ENCODE results near the gene CLBA1. TPM values are rescaled to one million over a fixed set of nuclear protein-coding genes. Genes with fewer than 3 reads are reported as not detected.

Gene CLBA1
- total RNA-seq, 1 experiment from 2014 or later = 14.3 TPM

DNA sequence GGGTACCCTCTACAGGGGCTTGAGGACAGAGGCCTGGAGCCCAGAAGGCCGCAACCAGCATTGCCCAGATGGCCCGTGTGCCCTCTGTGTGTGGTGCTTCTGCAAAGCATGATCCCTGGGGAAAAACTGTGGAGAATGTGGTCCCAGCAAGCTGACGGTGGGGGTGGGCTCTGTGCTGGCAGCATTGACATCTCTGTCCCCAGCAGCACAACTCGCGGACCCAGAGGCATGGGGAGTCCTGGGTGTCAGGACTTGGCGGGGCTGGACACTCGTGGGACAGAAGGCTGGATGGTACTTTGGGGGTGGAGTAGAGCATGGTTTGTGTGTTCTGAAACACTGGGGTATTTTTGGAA lies 4.3 kb downstream of the CLBA1 start:
- H3K27me3 ChIP-seq (replicated peaks; ENCODE audit: insufficient read depth, low read depth, low read length, poor library complexity) = no peaks in the 10 kb centered on the region
- no peak for DNase-seq (ENCODE audit: low spot score)
- H3K27ac ChIP-seq (ENCODE audit: low read depth, low read length, poor library complexity, severe bottlenecking) = no peak overlapping the region
- H3K36me3 ChIP-seq (ENCODE audit: insufficient read depth, low read length, poor library complexity, severe bottlenecking) = peaks cover 3% of the 10 kb centered on the region
- H3K4me3 ChIP-seq (ENCODE audit: low read depth, low read length, poor library complexity, severe bottlenecking) = no peak overlapping the region
- CTCF ChIA-PET = no interaction called here
- POLR2A ChIA-PET (ENCODE audit: low non-redundant PET) = no interaction called here
- no peaks in the 10 kb centered on the region for H3K4me1 ChIP-seq (ENCODE audit: insufficient read depth, low read length, poor library complexity, severe bottlenecking)
- intact Hi-C loops (cut with micrococcal nuclease; ENCODE audit: unreplicated experiment) = no loop called here
- no peak for TF ChIP-seq EZH2 (IDR thresholded peaks at IDR 0.05; ENCODE audit: borderline replicate concordance, low read depth, low read length, poor library complexity, severe bottlenecking)
- TF ChIP-seq, protein P1, sequence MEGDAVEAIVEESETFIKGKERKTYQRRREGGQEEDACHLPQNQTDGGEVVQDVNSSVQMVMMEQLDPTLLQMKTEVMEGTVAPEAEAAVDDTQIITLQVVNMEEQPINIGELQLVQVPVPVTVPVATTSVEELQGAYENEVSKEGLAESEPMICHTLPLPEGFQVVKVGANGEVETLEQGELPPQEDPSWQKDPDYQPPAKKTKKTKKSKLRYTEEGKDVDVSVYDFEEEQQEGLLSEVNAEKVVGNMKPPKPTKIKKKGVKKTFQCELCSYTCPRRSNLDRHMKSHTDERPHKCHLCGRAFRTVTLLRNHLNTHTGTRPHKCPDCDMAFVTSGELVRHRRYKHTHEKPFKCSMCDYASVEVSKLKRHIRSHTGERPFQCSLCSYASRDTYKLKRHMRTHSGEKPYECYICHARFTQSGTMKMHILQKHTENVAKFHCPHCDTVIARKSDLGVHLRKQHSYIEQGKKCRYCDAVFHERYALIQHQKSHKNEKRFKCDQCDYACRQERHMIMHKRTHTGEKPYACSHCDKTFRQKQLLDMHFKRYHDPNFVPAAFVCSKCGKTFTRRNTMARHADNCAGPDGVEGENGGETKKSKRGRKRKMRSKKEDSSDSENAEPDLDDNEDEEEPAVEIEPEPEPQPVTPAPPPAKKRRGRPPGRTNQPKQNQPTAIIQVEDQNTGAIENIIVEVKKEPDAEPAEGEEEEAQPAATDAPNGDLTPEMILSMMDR (conservative IDR thresholded peaks at IDR 0.05; ENCODE audit: low read depth, low read length) = no peak
- no TSS peak for BruUV-seq (replicated peaks)
- no peaks in the 10 kb centered on the region for H3K9me3 ChIP-seq (ENCODE audit: low read depth, low read length, poor library complexity, severe bottlenecking)

DNA sequence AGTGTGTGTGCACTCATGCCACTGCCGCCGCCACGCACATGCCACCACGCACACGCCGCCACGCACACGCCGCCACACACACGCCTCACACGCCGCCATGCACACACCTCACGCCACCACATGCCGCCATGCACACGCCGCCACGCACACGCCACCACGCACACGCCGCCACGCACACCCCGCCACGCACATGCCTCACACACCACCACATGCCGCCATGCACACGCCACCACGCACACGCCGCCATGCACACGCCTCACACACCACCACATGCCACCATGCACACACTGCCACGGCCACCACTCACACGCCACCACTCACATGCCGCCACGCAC lies 6.3 kb downstream of the CLBA1 start:
- Histone ChIP-seq H3K4me1 (ENCODE audit: insufficient read depth, low read length, poor library complexity, severe bottlenecking) (no peaks in the 10 kb centered on the region), H3K4me3 (ENCODE audit: low read depth, low read length, poor library complexity, severe bottlenecking) (no peak overlapping the region), H3K9me3 (ENCODE audit: low read depth, low read length, poor library complexity, severe bottlenecking) (no peaks in the 10 kb centered on the region), H3K27ac (ENCODE audit: low read depth, low read length, poor library complexity, severe bottlenecking) (no peak overlapping the region), H3K27me3 (replicated peaks; ENCODE audit: insufficient read depth, low read depth, low read length, poor library complexity) (no peaks in the 10 kb centered on the region), H3K36me3 (ENCODE audit: insufficient read depth, low read length, poor library complexity, severe bottlenecking) (peaks cover 3% of the 10 kb centered on the region)
- intact Hi-C loops (cut with micrococcal nuclease; ENCODE audit: unreplicated experiment) = no loop called here
- DNase-seq (ENCODE audit: low spot score) = no peak
- CTCF ChIA-PET = no interaction called here
- TF ChIP-seq, protein P1 (conservative IDR thresholded peaks at IDR 0.05; ENCODE audit: low read depth, low read length) = no peak
- no peak for TF ChIP-seq EZH2 (IDR thresholded peaks at IDR 0.05; ENCODE audit: borderline replicate concordance, low read depth, low read length, poor library complexity, severe bottlenecking)
- no TSS peak for BruUV-seq (replicated peaks)
- POLR2A ChIA-PET (ENCODE audit: low non-redundant PET) = no interaction called here

DNA sequence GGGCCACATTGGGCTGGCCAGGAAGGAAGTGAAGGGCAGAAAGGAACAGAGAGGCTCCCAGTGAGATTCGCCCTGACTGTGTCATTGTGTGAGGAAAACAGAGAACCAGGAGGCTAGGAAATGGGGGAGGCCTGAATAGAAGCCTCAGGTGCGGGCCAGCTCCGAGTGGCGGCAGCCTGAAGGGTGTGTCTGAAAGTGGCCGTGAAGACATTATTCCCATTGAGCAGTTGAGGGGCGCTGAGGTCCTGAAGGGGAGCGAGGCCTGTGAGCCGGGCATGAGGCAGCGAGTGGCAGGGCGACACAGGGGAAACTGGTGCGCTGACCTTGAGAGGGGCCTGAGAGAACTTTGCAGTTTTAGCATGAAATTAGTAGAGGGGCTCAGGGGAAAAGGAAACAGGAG lies 6.9 kb downstream of the CLBA1 start:
- no TSS peak for BruUV-seq (replicated peaks)
- H3K36me3 ChIP-seq (ENCODE audit: insufficient read depth, low read length, poor library complexity, severe bottlenecking) = peaks cover 3% of the 10 kb centered on the region
- CTCF ChIA-PET = no interaction called here

More for the DNA sequence above, 6.9 kb downstream of the CLBA1 start:
- no peak for DNase-seq (ENCODE audit: low spot score)
- TF ChIP-seq, protein P1 (conservative IDR thresholded peaks at IDR 0.05; ENCODE audit: low read depth, low read length) = no peak
- TF ChIP-seq EZH2 (IDR thresholded peaks at IDR 0.05; ENCODE audit: borderline replicate concordance, low read depth, low read length, poor library complexity, severe bottlenecking) = no peak
- Histone ChIP-seq H3K4me1 (ENCODE audit: insufficient read depth, low read length, poor library complexity, severe bottlenecking) (no peaks in the 10 kb centered on the region), H3K27ac (ENCODE audit: low read depth, low read length, poor library complexity, severe bottlenecking) (no peak overlapping the region), H3K27me3 (replicated peaks; ENCODE audit: insufficient read depth, low read depth, low read length, poor library complexity) (no peaks in the 10 kb centered on the region), H3K4me3 (ENCODE audit: low read depth, low read length, poor library complexity, severe bottlenecking) (no peak overlapping the region), H3K9me3 (ENCODE audit: low read depth, low read length, poor library complexity, severe bottlenecking) (no peaks in the 10 kb centered on the region)
- POLR2A ChIA-PET (ENCODE audit: low non-redundant PET) = no interaction called here
- intact Hi-C loops (cut with micrococcal nuclease; ENCODE audit: unreplicated experiment) = no loop called here

Measured in A673 (cell line).